ENCODE data around the gene B4GALNT3. TPM values are rescaled to one million over a fixed set of nuclear protein-coding genes. Genes with fewer than 3 reads are reported as not detected.

B4GALNT3 gene
- total and polyA plus RNA-seq, 2 experiments from 2014 or later, result 2.8 to 15.8 TPM

GRCh38 chr12:571795-572531 lies 112.2 kb downstream of the B4GALNT3 start:
- no peak for ATAC-seq
- H3K27me3 Mint-ChIP-seq (ENCODE audit: insufficient read depth, low read depth, poor library complexity), result peaks cover 16% of the 10 kb centered on the region
- H3K4me2 ChIP-seq, result peak overlapping the region; percentile 99; the same call in 1 of the 2 replicates

DNA sequence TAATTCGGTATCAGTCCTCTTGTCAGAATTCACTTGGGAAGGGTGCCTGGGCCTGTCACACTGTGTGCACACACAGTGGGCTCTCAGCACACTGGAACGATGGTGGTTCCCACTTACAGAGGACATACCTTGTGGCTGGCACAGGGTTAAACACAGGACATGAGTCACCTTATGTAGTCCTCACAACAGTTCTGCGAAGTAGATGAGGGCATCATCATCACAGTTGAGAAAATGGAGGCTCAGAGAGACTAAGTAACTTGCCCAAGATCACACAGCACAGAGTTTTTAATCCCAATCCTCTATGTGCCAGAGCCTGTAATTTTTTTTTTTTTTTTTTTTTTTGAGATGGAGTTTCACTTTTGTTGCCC lies 112.8 kb downstream of the B4GALNT3 start:
- H3K79me2 ChIP-seq (replicated peaks; ENCODE audit: insufficient read depth), result no peaks in the 10 kb centered on the region
- H4K20me1 ChIP-seq (replicated peaks; ENCODE audit: insufficient read depth), result no peaks in the 10 kb centered on the region
- H2AFZ ChIP-seq, result no peak overlapping the region
- H3K27ac ChIP-seq (ENCODE audit: low read depth), result no peak overlapping the region
- Mint-ChIP-seq H3K27ac (no peak overlapping the region), H3K4me1 (peaks cover 13% of the 10 kb centered on the region), H3K27me3 (ENCODE audit: insufficient read depth, low read depth, poor library complexity) (peaks cover 16% of the 10 kb centered on the region), H3K36me3 (ENCODE audit: low read depth) (no peaks in the 10 kb centered on the region; the same call in 2 of the 3 replicates), H3K4me3 (no peak overlapping the region), H3K9me3 (no peaks in the 10 kb centered on the region; the same call in 2 of the 3 replicates)
- DNase-seq (ENCODE audit: low spot score) (no peak), ATAC-seq (no peak)
- H3K4me1 ChIP-seq (ENCODE audit: insufficient read depth), result peaks cover 7% of the 10 kb centered on the region; the same call in 1 of the 2 replicates
- H3F3A ChIP-seq (replicated peaks; ENCODE audit: low read depth), result 0 out of 2 replicates have a peak, but pooled peaks cover 3% of the 10 kb centered on the region
- no peak overlapping the region for H3K4me3 ChIP-seq
- no peak overlapping the region for H3K4me2 ChIP-seq
- H3K36me3 ChIP-seq (ENCODE audit: insufficient read depth), result no peaks in the 10 kb centered on the region
- H3K9me2 ChIP-seq (ENCODE audit: insufficient read depth), result no peaks in the 10 kb centered on the region
- H3K27me3 ChIP-seq (ENCODE audit: insufficient read depth), result peaks cover 7% of the 10 kb centered on the region; the same call in 1 of the 2 replicates
- TF ChIP-seq, protein P1, sequence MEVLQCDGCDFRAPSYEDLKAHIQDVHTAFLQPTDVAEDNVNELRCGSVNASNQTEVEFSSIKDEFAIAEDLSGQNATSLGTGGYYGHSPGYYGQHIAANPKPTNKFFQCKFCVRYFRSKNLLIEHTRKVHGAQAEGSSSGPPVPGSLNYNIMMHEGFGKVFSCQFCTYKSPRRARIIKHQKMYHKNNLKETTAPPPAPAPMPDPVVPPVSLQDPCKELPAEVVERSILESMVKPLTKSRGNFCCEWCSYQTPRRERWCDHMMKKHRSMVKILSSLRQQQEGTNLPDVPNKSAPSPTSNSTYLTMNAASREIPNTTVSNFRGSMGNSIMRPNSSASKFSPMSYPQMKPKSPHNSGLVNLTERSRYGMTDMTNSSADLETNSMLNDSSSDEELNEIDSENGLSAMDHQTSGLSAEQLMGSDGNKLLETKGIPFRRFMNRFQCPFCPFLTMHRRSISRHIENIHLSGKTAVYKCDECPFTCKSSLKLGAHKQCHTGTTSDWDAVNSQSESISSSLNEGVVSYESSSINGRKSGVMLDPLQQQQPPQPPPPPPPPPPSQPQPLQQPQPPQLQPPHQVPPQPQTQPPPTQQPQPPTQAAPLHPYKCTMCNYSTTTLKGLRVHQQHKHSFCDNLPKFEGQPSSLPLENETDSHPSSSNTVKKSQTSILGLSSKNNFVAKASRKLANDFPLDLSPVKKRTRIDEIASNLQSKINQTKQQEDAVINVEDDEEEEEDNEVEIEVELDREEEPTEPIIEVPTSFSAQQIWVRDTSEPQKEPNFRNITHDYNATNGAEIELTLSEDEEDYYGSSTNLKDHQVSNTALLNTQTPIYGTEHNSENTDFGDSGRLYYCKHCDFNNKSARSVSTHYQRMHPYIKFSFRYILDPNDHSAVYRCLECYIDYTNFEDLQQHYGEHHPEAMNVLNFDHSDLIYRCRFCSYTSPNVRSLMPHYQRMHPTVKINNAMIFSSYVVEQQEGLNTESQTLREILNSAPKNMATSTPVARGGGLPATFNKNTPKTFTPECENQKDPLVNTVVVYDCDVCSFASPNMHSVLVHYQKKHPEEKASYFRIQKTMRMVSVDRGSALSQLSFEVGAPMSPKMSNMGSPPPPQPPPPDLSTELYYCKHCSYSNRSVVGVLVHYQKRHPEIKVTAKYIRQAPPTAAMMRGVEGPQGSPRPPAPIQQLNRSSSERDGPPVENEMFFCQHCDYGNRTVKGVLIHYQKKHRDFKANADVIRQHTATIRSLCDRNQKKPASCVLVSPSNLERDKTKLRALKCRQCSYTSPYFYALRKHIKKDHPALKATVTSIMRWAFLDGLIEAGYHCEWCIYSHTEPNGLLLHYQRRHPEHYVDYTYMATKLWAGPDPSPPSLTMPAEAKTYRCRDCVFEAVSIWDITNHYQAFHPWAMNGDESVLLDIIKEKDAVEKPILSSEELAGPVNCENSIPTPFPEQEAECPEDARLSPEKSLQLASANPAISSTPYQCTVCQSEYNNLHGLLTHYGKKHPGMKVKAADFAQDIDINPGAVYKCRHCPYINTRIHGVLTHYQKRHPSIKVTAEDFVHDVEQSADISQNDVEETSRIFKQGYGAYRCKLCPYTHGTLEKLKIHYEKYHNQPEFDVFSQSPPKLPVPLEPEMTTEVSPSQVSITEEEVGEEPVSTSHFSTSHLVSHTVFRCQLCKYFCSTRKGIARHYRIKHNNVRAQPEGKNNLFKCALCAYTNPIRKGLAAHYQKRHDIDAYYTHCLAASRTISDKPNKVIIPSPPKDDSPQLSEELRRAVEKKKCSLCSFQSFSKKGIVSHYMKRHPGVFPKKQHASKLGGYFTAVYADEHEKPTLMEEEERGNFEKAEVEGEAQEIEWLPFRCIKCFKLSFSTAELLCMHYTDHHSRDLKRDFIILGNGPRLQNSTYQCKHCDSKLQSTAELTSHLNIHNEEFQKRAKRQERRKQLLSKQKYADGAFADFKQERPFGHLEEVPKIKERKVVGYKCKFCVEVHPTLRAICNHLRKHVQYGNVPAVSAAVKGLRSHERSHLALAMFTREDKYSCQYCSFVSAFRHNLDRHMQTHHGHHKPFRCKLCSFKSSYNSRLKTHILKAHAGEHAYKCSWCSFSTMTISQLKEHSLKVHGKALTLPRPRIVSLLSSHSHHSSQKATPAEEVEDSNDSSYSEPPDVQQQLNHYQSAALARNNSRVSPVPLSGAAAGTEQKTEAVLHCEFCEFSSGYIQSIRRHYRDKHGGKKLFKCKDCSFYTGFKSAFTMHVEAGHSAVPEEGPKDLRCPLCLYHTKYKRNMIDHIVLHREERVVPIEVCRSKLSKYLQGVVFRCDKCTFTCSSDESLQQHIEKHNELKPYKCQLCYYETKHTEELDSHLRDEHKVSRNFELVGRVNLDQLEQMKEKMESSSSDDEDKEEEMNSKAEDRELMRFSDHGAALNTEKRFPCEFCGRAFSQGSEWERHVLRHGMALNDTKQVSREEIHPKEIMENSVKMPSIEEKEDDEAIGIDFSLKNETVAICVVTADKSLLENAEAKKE (CRISPR knock-in tag; IDR thresholded peaks at IDR 0.05), result no peak
- TF ChIP-seq ZNF331 (CRISPR knock-in tag; IDR thresholded peaks at IDR 0.05; ENCODE audit: low read depth), result no peak
- TF ChIP-seq, protein P2, sequence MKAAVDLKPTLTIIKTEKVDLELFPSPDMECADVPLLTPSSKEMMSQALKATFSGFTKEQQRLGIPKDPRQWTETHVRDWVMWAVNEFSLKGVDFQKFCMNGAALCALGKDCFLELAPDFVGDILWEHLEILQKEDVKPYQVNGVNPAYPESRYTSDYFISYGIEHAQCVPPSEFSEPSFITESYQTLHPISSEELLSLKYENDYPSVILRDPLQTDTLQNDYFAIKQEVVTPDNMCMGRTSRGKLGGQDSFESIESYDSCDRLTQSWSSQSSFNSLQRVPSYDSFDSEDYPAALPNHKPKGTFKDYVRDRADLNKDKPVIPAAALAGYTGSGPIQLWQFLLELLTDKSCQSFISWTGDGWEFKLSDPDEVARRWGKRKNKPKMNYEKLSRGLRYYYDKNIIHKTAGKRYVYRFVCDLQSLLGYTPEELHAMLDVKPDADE (IDR thresholded peaks at IDR 0.05), result no peak
- no peak for TF ChIP-seq ZNF114 (CRISPR knock-in tag; IDR thresholded peaks at IDR 0.05)
- TF ChIP-seq EZH2 (IDR thresholded peaks at IDR 0.05; ENCODE audit: low read depth, unreplicated experiment), result no peak
- TF ChIP-seq, protein P3, sequence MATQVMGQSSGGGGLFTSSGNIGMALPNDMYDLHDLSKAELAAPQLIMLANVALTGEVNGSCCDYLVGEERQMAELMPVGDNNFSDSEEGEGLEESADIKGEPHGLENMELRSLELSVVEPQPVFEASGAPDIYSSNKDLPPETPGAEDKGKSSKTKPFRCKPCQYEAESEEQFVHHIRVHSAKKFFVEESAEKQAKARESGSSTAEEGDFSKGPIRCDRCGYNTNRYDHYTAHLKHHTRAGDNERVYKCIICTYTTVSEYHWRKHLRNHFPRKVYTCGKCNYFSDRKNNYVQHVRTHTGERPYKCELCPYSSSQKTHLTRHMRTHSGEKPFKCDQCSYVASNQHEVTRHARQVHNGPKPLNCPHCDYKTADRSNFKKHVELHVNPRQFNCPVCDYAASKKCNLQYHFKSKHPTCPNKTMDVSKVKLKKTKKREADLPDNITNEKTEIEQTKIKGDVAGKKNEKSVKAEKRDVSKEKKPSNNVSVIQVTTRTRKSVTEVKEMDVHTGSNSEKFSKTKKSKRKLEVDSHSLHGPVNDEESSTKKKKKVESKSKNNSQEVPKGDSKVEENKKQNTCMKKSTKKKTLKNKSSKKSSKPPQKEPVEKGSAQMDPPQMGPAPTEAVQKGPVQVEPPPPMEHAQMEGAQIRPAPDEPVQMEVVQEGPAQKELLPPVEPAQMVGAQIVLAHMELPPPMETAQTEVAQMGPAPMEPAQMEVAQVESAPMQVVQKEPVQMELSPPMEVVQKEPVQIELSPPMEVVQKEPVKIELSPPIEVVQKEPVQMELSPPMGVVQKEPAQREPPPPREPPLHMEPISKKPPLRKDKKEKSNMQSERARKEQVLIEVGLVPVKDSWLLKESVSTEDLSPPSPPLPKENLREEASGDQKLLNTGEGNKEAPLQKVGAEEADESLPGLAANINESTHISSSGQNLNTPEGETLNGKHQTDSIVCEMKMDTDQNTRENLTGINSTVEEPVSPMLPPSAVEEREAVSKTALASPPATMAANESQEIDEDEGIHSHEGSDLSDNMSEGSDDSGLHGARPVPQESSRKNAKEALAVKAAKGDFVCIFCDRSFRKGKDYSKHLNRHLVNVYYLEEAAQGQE (IDR thresholded peaks at IDR 0.05; ENCODE audit: unreplicated experiment), result no peak
- no peak for TF ChIP-seq CREB1 (CRISPR knock-in tag; IDR thresholded peaks at IDR 0.05; ENCODE audit: low read depth)
- no peak for TF ChIP-seq POLR2AphosphoS5 (IDR thresholded peaks at IDR 0.05; ENCODE audit: low read depth)

More at GRCh38 chr12:571795-572531, 112.2 kb downstream of the B4GALNT3 start:
- no peaks in the 10 kb centered on the region; the same call in 2 of the 3 replicates for H3K36me3 Mint-ChIP-seq (ENCODE audit: low read depth)
- Histone ChIP-seq H4K20me1 (replicated peaks; ENCODE audit: insufficient read depth) (no peaks in the 10 kb centered on the region), H3K27me3 (ENCODE audit: insufficient read depth) (peaks cover 6% of the 10 kb centered on the region; the same call in 1 of the 2 replicates), H3K4me1 (ENCODE audit: insufficient read depth) (peaks cover 7% of the 10 kb centered on the region; the same call in 1 of the 2 replicates), H2AFZ (peak overlapping the region; percentile 100), H3K9me2 (ENCODE audit: insufficient read depth) (no peaks in the 10 kb centered on the region), H3K36me3 (ENCODE audit: insufficient read depth) (no peaks in the 10 kb centered on the region), H3K27ac (ENCODE audit: low read depth) (no peak overlapping the region), H3K4me3 (no peak overlapping the region), H3F3A (replicated peaks; ENCODE audit: low read depth) (0 out of 2 replicates have a peak, but pooled peaks cover 3% of the 10 kb centered on the region), H3K79me2 (replicated peaks; ENCODE audit: insufficient read depth) (no peaks in the 10 kb centered on the region)
- H3K4me3 Mint-ChIP-seq, result peak overlapping the region; percentile 82; the same call in 1 of the 3 replicates
- TF ChIP-seq EZH2phosphoT487 (IDR thresholded peaks at IDR 0.05; ENCODE audit: unreplicated experiment) (no peak), EZH2 (IDR thresholded peaks at IDR 0.05; ENCODE audit: low read depth, unreplicated experiment) (no peak), STAT1 (IDR thresholded peaks at IDR 0.05; ENCODE audit: unreplicated experiment) (no peak), JUNB (IDR thresholded peaks at IDR 0.05; ENCODE audit: unreplicated experiment) (no peak), NANOG (IDR thresholded peaks at IDR 0.05; ENCODE audit: borderline replicate concordance) (no peak), POLR2AphosphoS5 (IDR thresholded peaks at IDR 0.05; ENCODE audit: low read depth) (no peak)
- H3K4me1 Mint-ChIP-seq, result peaks cover 13% of the 10 kb centered on the region
- DNase-seq (ENCODE audit: low spot score), result no peak
- H3K27ac Mint-ChIP-seq, result no peak overlapping the region
- H3K9me3 Mint-ChIP-seq, result no peaks in the 10 kb centered on the region; the same call in 2 of the 3 replicates
